GM12801 (cell line): ENCODE results near the gene TWNK.

ENCODE experiments used
- TF ChIP-seq, protein P1 (sequence below): IDR thresholded peaks from one replicate; pipeline ENCODE4 v1.5.1; 2011; ENCODE audit warnings: control low read depth; ENCODE audit not compliant: insufficient read length; ENCODE audit errors: extremely low read depth

The TWNK gene

DNA sequence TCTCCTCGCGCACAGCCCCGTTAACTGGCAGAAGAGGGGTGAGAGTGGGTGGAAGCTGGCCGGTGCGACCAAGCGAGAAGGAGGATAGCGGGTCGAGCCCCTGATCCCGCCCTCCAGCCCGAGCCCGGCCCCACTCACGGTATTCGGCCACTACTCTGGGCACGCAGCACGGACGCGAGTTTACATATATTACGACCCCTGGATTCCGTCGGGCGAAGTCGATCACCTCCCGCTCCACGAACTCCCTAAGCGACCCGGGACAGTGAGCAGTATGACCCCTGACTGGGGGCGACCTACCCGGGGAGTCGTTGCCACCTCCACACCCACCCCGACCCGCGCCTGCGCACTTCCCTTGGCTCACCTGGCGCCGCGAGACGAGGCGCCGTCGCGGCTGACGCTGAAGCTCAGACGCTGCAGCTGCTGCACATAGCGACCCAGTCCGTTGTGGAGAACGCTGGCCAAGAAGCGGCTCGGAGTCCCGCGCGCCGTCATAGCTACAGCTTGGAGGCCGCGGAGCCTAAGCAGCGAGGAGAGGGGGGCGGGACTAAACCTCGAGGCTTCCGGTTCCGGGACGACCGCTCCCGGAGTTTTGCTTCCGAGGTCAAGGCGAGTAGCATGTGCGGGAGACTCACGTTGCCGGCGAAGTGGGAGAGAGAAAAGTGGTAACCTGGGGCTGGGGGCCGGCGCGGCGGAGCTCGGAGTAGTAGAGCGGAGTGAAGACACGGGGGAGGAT lies at the start of gene TWNK, which contains the start of gene MRPL43:
Gene TWNK, plus strand, starts transcription at position 592 of the 733 bp plus-strand sequence. CDS start 668 bp downstream, outside the sequence.
Gene MRPL43, minus strand, starts transcription at position 546 of the 733 bp plus-strand sequence. Its CDS starts 54 bp downstream, at position 492.
- TF ChIP-seq, protein P1, sequence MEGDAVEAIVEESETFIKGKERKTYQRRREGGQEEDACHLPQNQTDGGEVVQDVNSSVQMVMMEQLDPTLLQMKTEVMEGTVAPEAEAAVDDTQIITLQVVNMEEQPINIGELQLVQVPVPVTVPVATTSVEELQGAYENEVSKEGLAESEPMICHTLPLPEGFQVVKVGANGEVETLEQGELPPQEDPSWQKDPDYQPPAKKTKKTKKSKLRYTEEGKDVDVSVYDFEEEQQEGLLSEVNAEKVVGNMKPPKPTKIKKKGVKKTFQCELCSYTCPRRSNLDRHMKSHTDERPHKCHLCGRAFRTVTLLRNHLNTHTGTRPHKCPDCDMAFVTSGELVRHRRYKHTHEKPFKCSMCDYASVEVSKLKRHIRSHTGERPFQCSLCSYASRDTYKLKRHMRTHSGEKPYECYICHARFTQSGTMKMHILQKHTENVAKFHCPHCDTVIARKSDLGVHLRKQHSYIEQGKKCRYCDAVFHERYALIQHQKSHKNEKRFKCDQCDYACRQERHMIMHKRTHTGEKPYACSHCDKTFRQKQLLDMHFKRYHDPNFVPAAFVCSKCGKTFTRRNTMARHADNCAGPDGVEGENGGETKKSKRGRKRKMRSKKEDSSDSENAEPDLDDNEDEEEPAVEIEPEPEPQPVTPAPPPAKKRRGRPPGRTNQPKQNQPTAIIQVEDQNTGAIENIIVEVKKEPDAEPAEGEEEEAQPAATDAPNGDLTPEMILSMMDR, result no peak

DNA sequence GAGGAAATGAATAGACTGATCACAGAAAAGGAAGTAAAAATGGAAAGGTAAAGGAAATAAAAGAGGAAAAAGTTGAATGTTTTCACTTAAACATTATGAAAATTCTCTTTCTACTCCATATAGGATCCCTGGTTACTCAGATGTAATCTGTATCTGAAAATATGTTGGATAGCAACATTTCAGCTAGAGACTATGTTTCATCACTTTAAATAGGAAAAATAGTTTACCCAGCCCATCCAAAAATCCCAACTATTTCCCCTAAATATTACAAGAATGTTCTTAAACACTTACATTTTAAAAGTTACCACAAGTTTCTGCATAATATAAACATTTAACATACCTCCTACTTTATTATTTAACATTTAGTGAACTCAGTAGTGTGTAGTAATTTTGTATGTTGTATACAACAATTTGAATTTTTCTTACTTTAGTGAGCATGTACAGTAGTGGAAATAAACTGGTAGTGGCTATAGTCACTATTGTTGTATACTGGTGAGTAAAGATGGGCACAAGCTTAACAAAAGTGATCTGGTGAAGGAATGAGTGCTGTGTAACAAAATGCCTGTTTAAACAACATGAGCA lies 47.5 kb upstream of the TWNK start:
- TF ChIP-seq, protein P1, result no peak

DNA sequence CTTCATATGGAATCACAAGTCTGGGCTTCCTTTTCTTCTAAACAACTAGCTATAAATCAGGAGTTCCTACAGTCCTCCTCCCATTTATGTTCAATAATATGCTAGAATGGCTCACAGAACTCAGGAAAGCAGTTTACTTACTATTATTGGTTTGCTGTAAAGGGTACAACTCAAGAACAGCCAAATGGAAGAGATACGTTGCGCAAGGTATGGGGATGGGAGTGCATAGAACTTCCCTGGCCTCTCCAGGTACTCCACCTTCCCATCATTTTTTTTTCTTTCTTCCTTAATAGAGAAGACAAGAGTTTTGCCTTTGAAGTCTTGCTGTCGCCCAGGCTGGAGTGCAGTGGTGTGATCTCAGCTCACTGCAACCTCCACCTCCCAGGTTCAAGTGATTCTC lies 45.1 kb upstream of the TWNK start:
- TF ChIP-seq, protein P1, result no peak

DNA sequence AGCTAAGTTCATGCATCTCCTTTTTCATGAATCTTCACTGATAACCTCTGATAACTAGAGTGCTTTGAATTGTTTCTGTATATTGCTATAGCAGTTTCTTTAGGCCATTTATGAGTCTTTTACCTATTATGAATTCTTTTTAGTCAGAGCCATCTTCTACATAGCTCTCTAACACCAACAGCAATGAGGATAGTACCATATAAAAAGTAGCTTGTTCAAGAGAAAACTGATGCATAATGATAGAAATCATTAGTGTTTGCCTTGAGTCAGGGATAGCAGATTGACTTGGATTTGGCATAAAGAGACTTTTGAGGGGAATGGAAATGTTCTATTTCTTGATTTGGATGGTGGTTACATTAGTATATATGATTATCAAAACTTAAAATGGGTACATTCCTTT lies 43.8 kb upstream of the TWNK start:
- TF ChIP-seq, protein P1, result no peak

DNA sequence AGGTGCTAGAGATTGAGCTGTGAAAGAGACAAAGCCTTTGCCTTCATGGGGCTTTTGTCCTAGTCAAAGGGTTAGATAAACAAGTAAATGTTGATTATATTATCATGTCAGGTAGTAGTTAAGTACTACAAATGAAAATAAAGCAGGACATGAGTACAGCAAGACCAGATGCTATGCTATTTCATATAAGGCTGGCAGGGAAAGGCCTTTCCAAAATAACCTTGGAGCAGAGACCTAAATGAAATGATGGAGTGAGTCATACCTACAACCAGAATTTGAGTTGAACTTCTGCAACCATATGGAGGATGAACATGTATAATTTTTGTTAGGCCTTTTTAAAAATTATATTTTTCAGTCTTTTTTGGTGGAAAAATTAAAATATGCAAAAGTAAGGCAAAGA lies 41.6 kb upstream of the TWNK start:
- TF ChIP-seq, protein P1, result no peak

DNA sequence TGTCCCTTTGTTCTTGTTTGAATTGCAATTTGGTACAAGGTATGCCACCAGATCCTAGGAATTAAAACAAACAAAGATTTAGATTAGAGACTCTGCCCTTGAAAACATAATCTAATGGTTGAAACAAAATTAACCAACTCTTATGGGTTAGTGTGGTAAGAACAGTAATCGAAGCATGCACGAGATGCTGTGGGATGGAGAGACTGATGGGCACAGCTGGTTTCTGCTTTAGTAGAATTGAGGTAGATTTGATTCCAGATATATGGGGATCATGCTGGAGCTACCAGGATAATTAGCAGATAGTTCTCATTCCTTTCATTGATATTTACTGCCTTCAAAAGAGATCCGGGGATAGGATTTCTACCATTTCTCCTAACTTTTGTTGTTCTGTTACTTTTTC lies 38.4 kb upstream of the TWNK start:
- TF ChIP-seq, protein P1, result no peak

DNA sequence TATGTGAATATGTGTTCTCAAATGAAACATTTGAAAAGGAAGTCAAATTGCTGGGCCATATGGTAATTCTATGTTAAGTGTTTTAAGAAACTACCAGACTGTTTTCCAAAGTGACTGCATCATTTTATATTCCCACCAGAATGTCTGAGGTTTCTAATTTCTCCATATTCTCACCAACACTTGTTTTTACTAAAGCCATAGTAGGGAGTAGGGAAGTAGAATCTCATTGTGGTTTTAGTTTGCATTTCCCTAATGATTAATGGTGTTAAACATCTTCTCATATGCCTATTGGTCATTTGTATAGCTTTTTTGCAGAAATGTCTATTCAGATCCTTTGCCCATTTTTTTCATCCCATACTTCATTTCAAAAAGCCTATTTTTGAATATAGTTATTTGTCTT lies 27.1 kb upstream of the TWNK start:
- TF ChIP-seq, protein P1, result no peak
